NCI-H1417 (cell line): Measurements from ENCODE around the gene TMEM39A.

ENCODE experiments used
- DNase-seq, 3 experiments: peaks; one replicate each; lab custom pipeline; 2025; lab: John Stamatoyannopoulos, UW

The TMEM39A gene

GRCh38 chr3:119463171-119464169, at the start of gene TMEM39A:
TSS of gene TMEM39A (minus strand) at chr3:119463615. CDS start at chr3:119462074, 1,541 bp downstream.
- peak; percentile 97 to 99 (median 99) for DNase-seq

- no peak for DNase-seq
Observed at GRCh38 chr3:119510690-119511089, 47.3 kb upstream of the TMEM39A start.

DNA sequence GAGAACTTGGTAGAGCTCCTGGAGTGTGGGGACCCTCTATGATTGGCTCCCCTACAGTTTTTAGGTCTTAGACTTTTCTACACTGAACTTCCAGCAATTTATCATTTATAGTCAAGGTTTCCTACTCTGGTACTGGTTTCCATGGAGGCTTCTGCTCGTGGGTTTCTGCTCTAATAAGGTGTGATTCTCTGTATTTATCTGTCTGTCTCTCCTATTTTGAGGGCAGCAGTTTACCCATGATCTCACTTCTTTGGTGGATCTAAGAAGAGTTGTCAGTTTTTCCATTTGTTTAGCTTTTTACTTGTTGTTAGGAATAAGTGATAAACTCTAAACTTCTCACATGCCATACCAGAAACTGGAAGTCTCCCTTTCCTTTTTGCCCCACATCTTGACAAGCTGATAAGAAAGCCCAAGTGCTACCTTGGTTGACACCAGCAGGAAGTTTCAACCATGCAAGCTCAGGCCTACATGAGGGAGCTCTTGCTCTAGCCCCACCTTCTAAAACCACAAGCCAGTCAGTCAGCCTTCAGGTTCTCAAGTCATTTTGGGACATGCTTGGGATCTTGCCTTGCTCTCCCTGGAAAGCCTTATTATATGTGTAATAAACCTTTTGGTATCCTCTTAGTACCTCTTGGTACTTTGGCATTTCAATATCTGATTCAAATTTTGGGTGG, 44.9 kb upstream of the TMEM39A start:
- no peak for DNase-seq

GRCh38 chr3:119507404-119507803, 44.0 kb upstream of the TMEM39A start:
- no peak for DNase-seq

GRCh38 chr3:119506631-119507030, 43.2 kb upstream of the TMEM39A start:
- DNase-seq = no peak

DNA sequence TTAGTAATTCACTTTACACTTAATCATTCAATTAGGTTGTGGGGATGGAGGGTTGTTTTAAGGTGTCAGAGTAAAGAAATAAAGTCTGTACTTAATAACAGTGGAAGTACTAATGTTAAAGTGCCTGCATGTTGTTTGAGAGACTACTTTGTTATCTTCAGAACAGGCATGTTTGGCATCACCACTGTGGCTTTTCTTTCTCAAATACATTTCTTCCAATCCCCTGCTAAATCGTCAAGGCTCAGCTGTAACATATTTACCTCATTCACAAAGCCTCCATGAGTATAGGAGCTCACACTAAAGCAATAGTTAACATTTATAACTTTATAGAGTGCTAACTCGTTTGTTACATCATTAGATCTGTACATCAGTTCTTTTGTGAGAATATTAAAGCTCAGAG, 37.5 kb upstream of the TMEM39A start:
- DNase-seq = no peak

DNA sequence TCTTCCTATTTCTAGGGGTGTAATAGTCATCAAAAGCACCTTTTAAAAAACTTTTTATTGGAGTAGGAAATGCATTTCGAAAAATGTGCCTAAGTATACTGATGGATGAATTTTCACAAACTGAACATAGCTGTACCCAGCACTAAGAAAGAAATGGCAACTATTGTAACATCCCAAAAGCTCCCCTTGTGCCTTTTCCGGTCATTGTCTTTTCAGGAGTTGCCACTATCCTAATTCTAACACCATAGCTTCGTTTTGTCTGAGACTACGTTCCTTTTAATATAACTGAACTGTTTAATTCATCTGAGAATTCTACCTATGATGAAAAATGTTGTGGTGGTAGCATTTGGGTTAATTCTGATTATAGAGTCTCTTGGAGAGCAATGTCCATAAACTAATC, 36.9 kb upstream of the TMEM39A start:
- DNase-seq = no peak

DNA sequence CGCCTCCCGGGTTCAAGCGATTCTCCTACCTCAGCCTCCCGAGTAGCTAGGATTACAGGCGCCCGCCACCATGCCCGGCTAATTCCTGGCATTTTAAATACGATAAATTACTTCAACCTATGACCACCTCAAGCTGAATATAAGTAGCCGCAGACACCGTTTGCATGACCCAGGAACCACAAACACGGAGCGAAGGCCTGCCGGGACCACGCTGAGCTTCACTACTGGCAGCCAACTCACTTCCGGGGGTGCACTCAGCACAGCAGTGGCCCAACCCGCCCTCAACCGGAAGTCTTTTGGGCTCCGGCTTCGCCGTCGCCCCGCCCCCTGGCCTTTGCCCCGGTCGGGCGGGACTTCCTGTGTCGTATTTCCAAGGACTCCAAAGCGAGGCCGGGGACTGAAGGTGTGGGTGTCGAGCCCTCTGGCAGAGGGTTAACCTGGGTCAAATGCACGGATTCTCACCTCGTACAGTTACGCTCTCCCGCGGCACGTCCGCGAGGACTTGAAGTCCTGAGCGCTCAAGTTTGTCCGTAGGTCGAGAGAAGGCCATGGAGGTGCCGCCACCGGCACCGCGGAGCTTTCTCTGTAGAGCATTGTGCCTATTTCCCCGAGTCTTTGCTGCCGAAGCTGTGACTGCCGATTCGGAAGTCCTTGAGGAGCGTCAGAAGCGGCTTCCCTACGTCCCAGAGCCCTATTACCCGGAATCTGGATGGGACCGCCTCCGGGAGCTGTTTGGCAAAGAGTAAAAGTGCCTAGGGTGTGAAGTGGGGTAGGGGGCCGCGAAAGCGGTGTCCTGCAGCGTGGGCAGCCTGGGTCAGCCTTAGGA, 35.0 kb upstream of the TMEM39A start, which contains the start of gene TIMMDC1:
TSS of gene TIMMDC1 (plus strand) at position 362 of the 826 bp plus-strand sequence. CDS start at position 549, 187 bp downstream.
- peak; percentile 97 to 98 (median 97) for DNase-seq

- DNase-seq = no peak
Observed at GRCh38 chr3:119497820-119498185, 34.4 kb upstream of the TMEM39A start.

GRCh38 chr3:119494597-119494996, 31.2 kb upstream of the TMEM39A start:
- DNase-seq = no peak

GRCh38 chr3:119492810-119493209, 29.4 kb upstream of the TMEM39A start:
- DNase-seq = no peak

DNA sequence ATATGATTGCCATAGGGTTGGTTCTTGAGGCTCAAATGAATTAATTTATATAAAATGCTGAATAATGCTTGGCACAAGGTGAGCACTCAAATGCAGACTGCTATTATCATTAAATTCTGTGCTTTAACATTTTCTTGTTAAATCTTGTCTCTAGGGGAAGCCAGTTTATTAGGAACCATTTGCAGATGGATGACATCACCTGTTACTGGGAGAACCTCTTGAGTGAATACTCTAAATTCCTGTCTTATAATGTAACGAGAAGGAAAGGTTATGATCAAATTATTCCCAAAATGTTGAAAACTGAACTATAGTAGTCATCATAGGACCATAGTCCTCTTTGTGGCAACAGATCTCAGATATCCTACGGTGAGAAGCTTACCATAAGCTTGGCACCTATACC, 28.7 kb upstream of the TMEM39A start:
- no peak for DNase-seq

DNA sequence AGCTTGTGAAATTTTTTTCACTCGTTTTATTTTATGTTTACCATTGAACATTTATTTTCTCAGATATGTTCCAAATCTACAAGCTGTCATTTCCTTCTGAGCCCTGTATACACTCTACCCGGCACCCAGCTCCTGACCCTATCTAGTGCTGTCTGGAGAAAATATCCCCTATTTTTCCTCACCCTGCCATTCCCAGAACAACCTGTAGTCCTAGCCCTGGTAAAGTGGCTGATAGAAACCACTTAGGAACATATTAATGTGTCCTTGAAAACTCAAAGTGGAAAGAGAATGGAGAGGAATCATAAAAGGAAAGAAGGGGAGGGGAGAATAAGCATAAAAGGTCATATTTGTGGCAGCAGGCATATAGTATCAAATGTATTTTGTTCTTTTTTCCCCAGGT, 26.7 kb upstream of the TMEM39A start:
- peak in 1 of 3 experiments; percentile 38 for DNase-seq

GRCh38 chr3:119485563-119485962, 22.1 kb upstream of the TMEM39A start:
- DNase-seq = no peak

GRCh38 chr3:119483101-119483500, 19.7 kb upstream of the TMEM39A start:
- no peak for DNase-seq

DNA sequence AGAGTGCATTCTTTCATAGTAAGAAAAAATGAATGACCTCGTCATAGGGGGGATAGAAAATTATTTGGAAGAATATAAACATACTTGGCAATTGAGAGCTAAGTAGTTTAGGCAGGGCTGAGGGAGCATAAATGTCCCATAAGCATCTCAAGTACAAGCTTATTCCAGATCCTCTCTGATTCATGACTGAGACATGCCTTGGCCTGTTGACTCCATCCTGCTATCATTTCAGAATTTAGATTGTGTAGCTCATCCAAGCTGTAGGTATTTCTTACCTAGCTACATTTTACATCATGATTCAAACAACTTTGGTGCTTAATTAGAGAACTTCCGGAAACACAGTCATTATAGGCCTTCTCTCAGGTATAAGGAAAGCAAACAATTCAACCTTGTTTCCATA, 17.7 kb upstream of the TMEM39A start:
- DNase-seq = no peak

GRCh38 chr3:119470866-119471265, 7.5 kb upstream of the TMEM39A start:
- no peak for DNase-seq

- DNase-seq = no peak
Observed at GRCh38 chr3:119469418-119470189, 6.2 kb upstream of the TMEM39A start.

GRCh38 chr3:119468041-119468440, 4.6 kb upstream of the TMEM39A start:
- no peak for DNase-seq

DNA sequence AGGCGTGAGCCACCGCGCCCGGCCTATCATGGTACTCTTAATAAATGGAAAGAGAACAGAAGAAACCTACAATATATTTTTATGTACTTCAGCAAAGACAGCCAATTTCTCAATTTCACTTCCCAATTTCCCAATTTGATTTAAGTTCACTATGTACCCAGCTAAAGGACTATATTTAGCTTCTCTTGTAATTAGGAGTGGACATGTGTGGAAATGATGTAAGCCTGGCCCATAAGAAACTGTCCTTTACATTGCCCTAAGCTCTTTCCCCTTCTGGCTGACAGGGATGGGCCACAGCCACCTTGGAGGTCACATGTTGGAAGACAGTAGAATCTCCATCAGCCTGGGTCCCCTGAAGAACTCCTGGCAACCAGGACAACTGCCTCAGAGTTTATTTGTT, 6.2 kb downstream of the TMEM39A start:
- DNase-seq = no peak

DNA sequence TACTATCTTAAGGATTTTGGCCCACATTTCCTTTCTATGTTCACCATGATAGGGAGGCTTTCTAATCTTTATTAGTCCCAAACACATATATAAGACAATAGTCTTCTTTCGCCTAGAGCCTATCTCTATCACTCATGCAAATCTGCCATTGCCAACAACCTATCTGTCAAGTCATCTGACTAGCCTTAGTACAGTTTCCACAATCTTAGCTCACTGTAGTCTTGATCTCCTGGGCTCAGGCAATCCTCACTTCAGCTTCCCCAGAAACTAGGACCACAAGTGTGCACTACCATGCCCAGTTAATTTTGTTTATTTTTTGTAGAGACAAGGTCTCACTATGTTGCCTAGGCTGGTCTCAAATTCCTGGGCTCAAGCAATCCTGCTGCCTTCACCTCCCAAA, 6.9 kb downstream of the TMEM39A start:
- DNase-seq = no peak
